22Rv1 (cell line): Measurements from ENCODE around the gene DBNL.

ENCODE experiments used
- CTCF ChIP-seq: fragments of 450-650 bp; IDR thresholded peaks from 2 replicates; pipeline ENCODE4 v1.5.1; 2017; ENCODE audit warnings: mild to moderate bottlenecking
- ZFX ChIP-seq: fragments of 450-650 bp; IDR thresholded peaks from 2 replicates; pipeline ENCODE4 v1.6.1; 2017; ENCODE audit warnings: antibody characterized with exemption, borderline replicate concordance

- TF ChIP-seq CTCF (no peak), ZFX (no peak)
Measured at GRCh38 chr7:44050121-44050914, 5.8 kb downstream of the DBNL start.
